ENCODE measurements around the gene CD207.

DNA sequence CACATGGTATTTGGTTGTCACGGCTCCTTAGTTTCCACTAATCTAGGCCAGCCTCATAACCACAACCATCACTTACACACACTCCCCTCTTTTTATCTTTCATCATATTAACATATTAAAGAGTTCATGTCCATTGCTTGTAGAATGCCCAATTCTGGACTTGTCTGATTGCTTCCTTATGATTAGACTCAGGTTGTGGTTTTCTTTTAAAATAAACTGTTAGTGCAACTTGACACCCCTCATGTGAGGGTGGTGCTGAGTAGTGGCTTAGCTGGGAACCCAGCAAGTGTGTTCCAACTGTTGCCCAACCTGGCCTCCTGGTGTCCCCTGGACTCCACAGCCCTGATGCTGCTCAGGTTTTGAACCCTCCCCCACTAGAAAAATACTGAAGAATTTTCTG lies 20.1 kb upstream of the CD207 start:
- no peak for TF ChIP-seq POLR2AphosphoS5 (IDR thresholded peaks at IDR 0.05)
- TF ChIP-seq POLR2A (IDR thresholded peaks at IDR 0.05) = no peak
- TF ChIP-seq, protein P1, sequence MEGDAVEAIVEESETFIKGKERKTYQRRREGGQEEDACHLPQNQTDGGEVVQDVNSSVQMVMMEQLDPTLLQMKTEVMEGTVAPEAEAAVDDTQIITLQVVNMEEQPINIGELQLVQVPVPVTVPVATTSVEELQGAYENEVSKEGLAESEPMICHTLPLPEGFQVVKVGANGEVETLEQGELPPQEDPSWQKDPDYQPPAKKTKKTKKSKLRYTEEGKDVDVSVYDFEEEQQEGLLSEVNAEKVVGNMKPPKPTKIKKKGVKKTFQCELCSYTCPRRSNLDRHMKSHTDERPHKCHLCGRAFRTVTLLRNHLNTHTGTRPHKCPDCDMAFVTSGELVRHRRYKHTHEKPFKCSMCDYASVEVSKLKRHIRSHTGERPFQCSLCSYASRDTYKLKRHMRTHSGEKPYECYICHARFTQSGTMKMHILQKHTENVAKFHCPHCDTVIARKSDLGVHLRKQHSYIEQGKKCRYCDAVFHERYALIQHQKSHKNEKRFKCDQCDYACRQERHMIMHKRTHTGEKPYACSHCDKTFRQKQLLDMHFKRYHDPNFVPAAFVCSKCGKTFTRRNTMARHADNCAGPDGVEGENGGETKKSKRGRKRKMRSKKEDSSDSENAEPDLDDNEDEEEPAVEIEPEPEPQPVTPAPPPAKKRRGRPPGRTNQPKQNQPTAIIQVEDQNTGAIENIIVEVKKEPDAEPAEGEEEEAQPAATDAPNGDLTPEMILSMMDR (IDR thresholded peaks at IDR 0.05) = no peak

All from breast epithelium (tissue), 3 donors.